ENCODE measurements around the gene FRY.

The FRY gene

DNA sequence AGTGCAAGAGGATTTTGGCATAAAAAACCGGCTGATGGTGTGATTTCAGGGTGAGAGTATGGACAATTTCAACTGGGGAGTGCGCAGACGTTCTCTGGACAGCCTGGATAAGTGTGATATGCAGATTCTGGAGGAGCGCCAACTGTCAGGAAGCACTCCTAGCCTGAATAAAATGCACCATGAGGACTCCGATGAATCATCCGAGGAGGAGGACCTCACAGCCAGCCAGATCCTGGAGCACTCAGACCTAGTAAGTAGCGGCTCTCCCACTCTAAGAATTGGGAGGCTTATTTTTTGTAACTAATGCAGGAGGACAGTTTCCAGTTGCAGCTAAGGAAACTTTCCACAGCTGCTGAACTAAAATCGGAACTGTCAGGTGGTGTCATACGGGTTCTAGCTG, 230.0 kb downstream of the FRY start:
- no peak for DNase-seq (ENCODE audit: low read depth)

DNA sequence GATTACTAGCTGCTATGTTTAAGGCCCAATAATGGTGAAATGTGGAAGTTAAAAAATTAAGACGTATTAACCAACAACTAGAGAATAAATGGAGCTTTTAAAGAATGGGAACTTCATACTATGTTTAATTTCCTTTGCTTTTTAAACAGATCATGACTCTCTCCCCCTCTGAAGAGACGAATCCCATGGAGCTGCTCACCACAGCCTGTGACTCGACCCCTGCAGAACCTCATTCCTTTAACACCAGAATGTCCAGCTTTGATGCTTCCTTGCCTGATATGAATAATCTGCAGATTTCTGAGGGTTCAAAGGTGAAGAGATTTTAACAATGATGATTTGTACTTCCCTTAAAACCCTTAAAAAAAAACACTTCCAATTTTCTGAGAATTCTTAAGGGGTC, 230.6 kb downstream of the FRY start:
- DNase-seq (ENCODE audit: low read depth): no peak

DNA sequence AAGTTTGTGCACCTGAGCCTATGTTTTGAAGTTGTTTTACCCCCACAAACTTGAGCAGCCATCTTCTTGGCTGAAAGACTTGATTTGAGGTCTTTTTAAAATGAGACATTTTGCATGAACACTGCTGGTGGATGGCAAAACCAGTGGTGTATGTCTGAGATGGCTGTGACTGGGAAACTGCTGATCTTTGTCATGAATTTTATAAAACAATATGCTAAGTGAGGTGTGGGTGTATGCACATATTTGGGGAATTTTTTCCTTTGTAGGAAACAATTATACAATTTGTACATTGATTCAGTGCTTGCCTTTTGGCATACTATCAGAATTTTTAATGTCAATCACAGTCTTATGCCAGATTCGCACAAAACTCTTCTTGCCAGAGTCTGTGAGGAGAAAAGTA, 231.0 kb downstream of the FRY start:
- DNase-seq (ENCODE audit: low read depth): no peak

DNA sequence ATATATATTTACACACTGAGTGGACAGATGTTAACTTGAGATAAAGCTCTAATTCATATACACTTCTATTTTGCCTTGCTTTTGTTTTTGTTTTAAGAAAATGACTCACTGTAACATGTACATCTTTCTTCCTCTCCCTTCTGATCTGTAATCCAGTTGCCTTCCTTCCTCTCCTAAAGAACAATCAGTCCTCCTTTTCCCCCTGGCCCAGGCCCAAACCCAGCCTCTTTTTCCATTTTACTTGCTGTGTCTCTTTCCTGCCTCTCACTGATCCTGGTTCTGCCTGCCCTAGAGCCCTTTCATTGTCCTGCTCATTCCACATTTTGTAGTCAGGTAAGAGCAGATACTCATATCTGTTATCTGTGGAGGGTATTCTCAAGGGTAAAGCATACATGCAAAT, 232.8 kb downstream of the FRY start:
- no peak for DNase-seq (ENCODE audit: low read depth)

DNA sequence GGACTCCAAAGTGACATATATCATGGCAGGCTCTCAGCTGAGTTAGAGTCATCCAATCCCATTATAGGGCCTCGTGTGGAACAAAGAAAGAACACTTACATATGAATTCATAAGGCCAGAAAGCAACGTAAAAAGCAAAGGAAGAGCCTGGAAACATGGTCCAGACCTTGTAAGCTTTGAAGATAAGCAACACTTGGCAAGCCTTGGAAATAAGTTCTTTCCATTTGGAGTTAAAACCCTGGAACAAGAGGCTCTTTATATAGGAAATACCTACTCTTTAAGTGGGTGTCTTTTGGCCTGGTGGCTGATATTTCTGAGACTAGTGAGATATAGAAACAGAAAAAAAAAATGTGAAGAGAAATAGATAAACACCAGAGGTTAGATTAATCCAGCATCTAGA, 234.2 kb downstream of the FRY start:
- no peak for DNase-seq (ENCODE audit: low read depth)

DNA sequence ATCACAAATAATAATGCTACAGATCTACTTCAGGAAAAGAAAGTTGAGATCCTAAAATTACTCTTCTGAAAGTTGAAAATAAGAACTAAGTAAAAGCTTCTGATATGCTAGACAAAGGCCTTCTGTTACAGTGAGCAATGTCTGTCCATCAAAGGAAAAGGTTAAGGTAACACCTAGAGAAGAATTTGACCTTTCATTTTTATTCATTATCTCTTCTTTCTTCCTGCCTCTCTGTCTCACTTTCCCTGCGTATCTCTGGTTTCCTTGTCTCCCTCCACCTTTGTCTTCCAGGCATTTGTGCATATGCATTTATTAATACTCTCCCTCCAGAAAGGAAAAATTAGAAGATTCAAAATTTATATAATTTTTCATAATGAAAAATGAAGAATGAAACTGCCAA, 234.6 kb downstream of the FRY start:
- DNase-seq (ENCODE audit: low read depth): no peak

DNA sequence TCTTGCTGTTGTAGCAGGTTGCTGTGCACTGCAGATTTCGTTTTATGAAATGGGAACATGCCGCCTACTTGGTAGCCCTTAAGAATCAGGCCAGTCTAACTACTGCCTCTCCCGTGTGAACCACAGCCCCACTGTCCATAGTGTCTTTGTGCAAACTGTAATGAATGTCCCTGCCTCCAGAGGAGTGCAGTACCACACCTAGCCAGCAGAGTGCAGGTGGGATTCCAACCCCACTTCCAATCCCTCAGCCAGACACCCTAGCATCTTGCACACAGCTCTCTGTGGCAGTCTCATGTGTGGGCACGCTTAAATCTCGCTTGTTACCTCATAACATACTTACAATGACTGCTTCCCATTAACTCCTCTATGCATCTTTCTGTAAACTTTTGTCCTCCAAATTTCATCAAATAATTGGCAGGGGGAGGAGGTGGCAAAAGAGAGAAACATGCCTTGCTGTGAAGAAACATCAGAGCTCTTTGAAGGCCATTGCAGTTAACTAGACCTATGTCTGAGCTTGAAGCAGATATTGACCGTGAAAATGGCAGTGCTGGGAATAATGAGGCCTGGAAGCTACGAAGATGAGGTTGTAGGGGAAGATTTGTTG, 236.4 kb downstream of the FRY start:
- peak; percentile 22 for DNase-seq (ENCODE audit: low read depth)

DNA sequence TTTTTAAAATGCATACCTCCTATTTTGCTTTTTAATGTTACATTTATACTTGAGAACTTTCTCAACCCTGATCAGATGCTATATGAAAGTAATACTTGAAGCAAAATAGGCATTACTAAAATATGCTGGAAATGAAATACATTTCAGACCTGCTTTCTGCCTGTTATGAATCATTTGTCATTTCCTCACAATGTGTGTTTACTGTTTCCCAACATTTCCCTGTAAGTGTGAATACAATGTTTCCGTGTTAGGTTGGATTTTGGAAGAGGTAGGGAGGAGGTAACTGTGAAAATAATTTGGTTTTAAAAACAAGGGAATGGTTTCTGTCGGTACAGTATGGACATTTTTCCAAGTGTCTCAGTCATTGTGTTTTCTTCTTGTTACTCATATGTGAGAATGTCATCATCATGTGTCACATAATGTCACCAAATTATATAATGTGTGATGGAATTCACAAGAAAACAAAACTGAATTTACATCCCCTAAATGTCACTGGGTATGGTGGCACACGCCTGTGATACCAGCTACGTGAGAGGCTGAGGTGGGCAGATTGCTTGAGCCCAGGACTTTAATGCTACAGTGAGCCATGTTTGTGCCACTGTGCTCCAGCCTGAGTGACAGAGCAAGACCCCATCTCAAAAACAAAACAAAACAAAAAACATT, 240.6 kb downstream of the FRY start:
- no peak for DNase-seq (ENCODE audit: low read depth)

DNA sequence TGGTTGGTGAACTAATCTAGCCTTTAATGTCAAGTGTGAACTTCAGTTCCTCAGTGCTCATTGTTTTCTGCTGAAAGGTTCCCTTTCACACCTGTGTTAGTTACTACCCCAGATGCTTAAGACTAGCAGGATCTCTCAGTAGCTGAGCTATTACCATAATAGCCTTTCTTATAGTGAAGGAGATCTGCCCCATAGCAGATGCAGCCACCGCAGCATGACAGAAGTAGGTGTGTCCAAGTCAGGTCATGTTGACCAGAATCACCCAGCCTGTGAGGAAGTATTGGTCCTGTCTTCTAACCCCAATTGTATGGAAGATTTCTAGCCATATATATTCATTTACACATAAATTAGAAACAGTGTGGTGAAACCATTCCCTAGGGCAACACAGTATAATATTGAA, 246.3 kb downstream of the FRY start:
- no peak for DNase-seq (ENCODE audit: low read depth)

DNA sequence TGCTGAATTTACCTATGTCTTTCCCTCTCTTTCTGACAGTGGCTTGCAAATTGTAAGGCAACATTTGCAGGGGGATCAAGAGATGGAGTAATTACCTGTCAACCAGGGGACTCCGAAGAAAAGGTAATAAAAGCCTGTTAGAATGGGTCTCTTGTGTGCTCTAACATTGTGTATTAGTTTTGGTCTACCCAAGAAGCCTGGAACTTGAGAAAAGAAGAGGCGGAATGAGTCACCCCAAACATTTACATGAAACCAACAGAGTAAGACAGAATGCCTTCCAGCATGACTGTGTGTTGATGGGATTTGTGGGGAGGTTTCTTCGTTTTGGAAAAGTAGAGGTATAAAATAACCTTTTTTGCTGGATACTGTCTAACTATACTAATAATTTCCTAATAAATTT, 246.9 kb downstream of the FRY start:
- DNase-seq (ENCODE audit: low read depth): no peak

DNA sequence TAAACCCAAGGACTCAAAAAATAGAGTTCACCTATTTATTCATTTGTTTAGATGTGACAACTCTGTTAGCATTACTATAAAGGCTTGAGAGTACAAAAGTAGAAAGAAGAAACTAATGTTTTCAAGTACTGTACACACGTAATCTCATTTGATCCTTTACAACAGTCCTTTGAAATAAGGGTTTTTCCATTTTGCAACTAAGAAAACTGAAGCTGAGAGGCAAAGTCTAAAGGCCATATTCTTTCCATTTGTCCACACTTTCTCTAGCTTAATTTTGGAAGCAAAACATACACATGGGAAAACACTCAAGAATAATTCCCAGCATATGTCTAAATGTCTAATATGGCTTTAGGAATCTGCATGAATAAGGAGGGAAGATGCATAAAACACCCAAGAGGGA, 249.5 kb downstream of the FRY start:
- no peak for DNase-seq (ENCODE audit: low read depth)

DNA sequence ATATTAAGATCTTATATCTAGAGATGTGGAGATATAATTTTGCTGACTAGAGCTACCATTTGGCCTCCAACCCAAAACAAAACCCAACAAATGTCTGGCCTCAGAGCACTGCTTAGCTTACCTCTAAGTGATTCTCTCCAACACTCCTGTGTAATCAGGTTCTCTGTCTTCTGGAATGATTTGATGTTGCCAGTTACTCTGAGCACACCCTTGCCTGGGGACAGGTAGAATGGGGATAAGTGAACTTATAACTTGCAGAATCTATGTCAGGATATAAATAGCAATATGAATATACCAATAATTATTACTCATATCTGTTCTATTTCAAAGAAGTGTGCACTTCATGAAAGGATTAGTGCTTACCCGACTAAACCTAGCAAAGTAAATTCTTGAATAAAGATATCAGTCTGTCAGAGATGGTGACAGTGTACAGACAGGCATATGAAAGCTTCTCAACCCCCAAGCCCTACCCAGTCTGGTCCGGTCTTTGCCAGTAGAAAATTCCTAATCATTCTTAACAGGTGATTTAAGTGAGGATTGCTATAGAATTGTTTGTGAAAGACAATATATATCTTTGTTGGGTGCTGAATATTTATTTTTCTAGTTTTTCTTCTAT, 250.6 kb downstream of the FRY start:
- DNase-seq (ENCODE audit: low read depth): no peak

DNA sequence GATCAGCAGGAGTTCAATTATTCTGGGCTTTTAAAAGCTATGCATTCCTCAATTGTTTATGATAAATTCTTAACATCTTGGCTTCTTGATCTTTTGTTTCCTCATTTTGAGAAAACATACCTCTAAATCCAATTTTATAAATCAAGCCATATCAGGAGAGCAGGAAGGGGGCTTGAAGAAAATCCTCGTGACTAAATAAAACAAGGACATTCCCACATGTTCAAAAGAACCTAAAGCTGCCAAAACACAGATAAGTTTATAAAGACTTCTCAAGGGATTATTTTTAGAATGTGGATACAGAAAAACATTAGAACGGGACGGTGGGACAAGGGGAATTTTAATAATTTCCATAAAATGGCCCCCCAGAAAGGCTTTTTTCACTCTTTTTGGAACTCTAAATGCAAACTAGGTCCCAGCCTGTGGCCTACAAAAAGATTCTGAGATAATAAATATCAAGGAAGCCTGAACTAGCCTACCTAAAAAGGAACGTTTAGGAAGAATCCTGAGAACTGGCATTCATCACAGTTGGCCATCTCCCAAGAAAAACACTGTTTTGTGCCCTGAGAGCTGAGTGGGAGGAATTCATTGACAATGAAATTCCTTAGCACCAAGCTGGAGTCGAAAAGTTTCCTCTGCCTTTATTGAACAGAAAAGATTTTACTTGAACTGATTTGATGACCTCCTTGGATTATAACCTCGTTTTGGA, 253.5 kb downstream of the FRY start:
- no peak for DNase-seq (ENCODE audit: low read depth)

DNA sequence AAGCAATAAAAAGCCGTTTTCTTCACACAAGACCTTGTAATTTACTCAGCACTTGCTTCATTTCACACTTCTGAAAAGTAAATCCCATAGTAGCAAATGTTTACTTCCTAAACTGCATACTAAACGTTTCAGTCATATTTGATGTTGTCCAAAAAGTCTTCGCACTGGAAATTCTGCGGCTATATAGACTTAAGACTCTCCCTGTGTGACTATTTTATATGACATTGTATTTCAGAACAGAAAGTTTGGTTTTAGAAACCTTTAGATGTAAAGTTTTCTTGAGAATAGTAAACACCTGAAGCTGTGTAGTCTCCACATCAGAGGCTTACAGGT, 254.0 kb downstream of the FRY start:
- DNase-seq (ENCODE audit: low read depth): no peak

DNA sequence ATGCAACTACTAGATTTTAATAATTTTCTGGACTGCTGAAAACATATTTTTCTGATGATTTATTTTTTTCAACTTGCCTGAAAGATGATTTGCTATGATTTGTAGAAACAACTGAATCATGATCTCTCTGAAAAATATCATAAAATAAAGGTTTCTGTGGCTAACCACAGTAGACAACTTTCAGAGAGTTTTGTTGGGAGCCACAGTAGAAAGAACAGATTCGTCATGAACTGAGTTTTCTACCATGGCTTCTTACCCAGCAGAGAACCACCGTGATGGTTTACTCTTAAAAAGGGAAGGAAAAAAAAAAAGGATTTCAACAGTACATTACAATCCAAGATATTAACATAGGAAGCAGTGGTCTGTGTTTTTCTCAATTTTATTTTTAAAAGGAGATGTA, 265.6 kb downstream of the FRY start:
- no peak for DNase-seq (ENCODE audit: low read depth)

DNA sequence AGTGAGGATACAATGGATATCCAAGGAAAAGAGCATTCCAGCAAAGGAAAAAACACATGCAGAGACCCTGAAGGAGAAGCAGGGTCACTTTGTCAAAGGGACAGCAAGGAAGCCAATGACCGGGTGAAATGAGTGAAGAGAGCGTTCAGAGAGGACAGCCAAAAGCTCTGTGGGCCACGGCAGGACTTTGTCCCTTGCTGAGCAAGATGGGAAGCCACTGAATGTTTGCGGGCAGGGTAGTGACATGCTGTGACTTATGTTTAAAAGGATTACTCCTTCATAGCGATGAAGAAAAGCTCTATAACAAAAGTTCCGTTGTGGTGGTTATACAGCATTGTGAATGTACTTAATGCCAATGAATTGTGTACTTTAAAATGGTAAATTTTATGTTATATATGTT, 267.1 kb downstream of the FRY start:
- no peak for DNase-seq (ENCODE audit: low read depth)

DNA sequence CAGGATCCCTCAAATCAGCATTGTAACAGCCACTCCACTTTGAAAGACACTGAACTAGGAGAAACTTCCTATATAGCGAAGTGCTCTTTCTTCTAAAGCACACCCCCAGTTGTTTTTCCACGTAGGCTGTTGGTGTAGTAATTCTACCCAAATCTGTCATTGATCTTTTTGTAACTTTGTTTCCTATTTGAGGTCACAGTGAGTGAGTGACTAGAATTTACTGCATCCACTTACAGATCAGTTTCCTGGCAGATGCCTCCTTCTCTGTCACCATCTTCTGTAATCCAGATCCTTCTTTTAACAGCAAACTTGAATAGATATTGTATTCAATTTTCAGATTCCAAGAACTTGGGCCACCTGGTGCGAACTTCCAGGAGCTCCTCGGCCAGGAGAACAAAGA, 268.3 kb downstream of the FRY start:
- no peak for DNase-seq (ENCODE audit: low read depth)

DNA sequence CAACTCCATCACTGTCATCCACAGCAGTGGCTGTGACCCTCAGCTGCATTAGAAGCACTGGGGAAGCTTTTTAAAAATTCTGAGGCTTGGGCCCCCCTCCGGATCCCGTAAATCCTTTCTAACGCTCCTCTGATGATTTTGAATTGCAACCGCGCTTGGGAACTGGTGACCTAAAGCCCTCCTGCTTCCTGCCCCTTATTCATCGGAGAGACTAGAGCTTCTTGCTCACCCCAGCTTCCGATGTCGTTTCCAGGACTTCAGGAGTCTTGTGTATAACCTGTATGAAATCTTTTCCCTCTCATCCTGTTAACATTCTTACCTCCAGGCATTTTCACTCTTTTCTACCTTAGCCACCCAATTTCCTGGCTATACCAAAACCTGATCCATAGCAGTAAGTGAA, 268.8 kb downstream of the FRY start:
- DNase-seq (ENCODE audit: low read depth): no peak

DNA sequence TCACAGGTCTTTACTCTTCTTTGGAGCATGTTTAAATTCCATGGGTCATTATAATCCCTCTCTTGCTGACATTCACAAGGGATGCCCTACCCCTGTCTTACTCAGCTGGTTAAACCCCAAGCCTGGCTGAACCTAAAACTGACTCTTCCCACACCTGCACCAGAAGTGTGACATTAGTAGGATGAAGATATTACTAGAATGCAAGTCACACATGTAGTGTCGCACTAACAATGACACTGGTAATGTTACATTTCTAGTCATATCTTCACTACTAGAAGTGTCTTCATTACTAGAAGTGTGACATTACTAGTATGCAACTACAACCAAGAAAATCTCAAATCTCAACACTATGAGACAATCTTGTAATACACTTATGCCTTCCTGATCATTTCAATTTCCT, 269.3 kb downstream of the FRY start:
- no peak for DNase-seq (ENCODE audit: low read depth)

DNA sequence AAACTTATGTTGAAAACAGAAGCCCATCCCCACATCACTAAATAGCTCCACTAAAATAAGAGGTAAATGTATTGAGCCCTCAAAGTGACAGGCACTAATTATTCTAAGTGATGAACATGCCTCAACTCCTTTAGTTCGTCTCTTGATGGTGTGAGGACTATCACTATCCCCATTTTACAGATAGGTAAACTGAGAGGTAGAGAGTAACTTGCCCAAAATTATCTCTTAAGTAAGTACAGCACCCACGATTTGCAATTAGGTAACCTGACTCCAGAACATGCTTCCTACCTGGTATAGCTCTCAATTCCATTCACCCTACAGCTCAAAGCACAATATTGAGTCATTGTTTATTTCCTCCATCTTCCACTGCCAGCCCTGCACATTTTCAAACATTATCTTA, 270.9 kb downstream of the FRY start:
- DNase-seq (ENCODE audit: low read depth): no peak

DNA sequence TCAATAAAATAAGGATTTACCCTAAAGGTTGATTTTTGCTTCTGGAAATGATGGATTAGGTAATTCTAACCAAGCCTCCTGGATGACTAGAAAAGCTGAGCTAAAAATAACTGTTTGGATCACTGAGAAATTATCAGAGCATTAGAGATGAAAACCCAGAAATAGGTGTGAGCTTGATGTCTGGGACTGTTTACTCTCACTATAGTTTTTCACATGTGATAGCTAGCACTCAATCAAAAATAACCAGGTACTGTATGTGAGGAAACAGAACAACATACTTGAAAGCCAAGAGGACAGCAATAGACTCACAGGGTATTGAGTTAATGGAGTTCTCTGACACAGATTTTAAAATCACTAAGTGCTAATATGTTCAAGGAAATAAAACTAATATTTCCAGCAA, 274.1 kb downstream of the FRY start:
- DNase-seq (ENCODE audit: low read depth): no peak

DNA sequence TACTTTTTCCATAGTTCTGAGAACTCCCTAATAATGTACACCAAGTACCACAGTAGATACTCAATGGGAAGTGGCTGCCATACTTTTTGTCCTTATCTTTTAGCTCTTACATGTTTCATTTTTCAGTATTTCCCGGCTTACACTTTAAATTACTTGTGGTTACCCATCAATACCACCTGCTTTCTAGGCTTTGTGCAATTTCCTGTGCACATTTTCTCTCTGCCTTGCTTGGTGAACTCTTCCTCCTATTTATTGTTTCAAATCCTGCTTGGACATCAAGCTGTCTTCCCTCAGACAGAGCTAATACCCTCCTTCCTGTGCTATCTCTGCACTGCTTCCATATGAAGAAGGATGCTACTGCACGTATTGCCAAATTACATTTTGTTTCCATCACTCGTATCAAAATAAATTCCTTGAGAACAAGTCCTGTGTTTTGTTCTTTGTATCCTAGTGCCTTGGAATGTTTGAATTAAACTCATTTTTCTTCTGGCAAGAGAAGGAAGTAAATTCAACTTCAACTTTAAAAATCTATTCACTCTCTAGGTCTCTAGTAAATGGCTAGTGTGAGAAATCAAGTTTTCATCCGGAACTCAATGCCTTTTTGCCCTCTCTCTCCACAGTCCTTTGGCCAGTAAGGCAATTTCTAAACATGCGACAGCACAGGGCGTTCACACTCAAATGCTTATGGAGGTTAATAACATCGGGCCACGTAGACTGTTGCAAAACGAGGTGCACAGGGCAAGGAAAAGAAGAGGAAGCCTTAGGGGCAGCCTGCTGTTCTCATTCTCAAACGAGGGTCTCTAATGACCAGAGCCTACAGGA, 277.9 kb downstream of the FRY start:
- no peak for DNase-seq (ENCODE audit: low read depth)
